Stimulated activated naive CD8-positive, alpha-beta T cell treated with anti-CD3 and anti-CD28 coated beads, Interleukin-15, amount 100 ng/mL, for 72 hours (primary cell): Measurements from ENCODE around the gene BCAS1.

Source experiments
- ATAC-seq: fragments of 150-1000 bp; cut with Tn5 transposase; 2 replicates; pipeline ENCODE4 v1.10.0; 2021; ENCODE audit warnings: mild to moderate bottlenecking, moderate library complexity
- DNase-seq, 2 donors: peaks; one replicate each; pipeline ENCODE4 v3.0.0; 2021 to 2022
- H3K27ac Mint-ChIP-seq, 2 donors: one replicate each; pipeline ENCODE4 v1.8.0; 2022; ENCODE audit warnings: mild to moderate bottlenecking in 2 of 2, mixed read lengths in 2 of 2, moderate library complexity in 2 of 2
- H3K27me3 Mint-ChIP-seq: one replicate; pipeline ENCODE4 v1.8.0; 2022; ENCODE audit warnings: mixed read lengths
- H3K4me1 Mint-ChIP-seq: one replicate; pipeline ENCODE4 v1.8.0; 2022; ENCODE audit warnings: mild to moderate bottlenecking, mixed read lengths
- H3K4me3 Mint-ChIP-seq, 2 donors: one replicate each; pipeline ENCODE4 v1.8.0; 2022; ENCODE audit warnings: mild to moderate bottlenecking in 2 of 2, mixed read lengths in 2 of 2, moderate library complexity in 1 of 2
- H3K9me3 Mint-ChIP-seq, 2 donors: one replicate each; pipeline ENCODE4 v1.8.0; 2022; ENCODE audit warnings: mixed read lengths in 2 of 2

The BCAS1 gene

DNA sequence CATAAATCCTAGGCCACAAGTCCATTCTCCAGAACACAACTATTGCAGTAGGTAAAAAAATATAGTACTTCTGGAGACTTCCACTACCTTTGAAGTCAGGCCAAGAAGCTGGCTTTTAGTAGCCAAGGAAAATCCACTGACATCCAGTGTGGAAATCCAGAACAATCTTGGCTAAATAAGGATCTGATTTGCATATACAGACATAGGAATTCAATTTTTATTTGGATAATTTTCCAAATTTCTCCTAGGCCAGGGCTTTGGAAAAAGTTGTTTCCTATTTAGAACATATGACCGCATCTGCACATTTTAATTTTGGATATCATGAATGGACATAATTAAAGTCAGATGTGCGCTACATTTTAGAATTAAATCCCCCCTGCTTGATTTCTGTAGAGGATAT, 100.2 kb downstream of the BCAS1 start:
- Mint-ChIP-seq H3K9me3 (peaks cover 5 to 10% of the 10 kb centered on the region in 2 donors), H3K4me1 (no peaks in the 10 kb centered on the region), H3K27me3 (no peaks in the 10 kb centered on the region), H3K4me3 (no peak overlapping the region), H3K27ac (no peak overlapping the region)
- ATAC-seq (no peak), DNase-seq (no peak)

DNA sequence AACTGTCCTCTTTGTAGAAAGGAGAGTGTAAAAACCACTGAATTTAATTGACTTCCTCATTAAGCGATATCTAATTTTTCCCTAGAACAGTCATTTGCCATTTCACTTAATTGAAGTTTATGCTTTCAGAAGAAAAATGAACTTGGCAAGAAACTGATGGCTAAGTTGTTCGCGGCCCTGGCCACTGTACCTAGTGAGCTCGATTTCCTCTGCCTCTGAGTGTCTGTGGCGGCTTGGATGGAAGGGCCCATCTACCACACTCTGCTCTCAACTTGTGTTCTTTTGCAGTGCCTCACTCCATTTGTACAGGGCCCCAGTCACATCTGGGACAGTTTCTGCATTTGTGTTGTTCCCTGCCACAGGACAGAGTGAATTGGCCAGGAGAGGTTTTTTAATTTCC, 102.9 kb downstream of the BCAS1 start:
- ATAC-seq (no peak), DNase-seq (no peak)
- Mint-ChIP-seq H3K4me3 (no peak overlapping the region), H3K9me3 (no peaks in the 10 kb centered on the region), H3K27me3 (no peaks in the 10 kb centered on the region), H3K27ac (no peak overlapping the region), H3K4me1 (no peaks in the 10 kb centered on the region)

DNA sequence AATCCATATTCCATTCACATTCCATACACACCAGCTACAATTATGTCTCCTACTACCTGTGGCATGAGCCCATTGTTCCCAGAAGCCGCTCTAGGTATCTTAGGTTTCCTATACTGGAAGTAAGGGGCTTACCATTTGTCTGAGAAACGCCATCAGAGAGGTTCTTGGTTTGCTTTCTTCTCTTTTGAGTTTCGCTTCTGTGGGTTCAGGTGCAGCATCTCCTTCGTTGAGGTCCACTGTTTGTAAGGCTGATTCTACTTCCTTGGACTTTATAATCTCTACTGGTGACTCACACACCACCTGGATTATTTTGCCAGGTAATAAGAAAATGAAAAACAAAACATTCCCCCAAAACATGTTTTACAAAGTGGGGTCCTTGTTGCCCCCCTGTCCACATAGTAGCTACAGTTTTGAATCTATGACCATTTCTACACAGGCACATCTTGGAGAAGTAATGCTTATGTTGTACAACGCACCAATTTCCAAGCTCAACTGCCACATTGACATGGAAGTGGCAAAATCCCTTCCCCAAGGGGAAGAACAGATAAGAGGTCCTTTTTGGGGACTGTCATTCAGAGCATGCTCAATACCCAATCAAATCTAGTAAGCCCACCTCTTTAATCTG, 103.5 kb downstream of the BCAS1 start:
- no peaks in the 10 kb centered on the region for H3K4me1 Mint-ChIP-seq
- no peak for ATAC-seq

DNA sequence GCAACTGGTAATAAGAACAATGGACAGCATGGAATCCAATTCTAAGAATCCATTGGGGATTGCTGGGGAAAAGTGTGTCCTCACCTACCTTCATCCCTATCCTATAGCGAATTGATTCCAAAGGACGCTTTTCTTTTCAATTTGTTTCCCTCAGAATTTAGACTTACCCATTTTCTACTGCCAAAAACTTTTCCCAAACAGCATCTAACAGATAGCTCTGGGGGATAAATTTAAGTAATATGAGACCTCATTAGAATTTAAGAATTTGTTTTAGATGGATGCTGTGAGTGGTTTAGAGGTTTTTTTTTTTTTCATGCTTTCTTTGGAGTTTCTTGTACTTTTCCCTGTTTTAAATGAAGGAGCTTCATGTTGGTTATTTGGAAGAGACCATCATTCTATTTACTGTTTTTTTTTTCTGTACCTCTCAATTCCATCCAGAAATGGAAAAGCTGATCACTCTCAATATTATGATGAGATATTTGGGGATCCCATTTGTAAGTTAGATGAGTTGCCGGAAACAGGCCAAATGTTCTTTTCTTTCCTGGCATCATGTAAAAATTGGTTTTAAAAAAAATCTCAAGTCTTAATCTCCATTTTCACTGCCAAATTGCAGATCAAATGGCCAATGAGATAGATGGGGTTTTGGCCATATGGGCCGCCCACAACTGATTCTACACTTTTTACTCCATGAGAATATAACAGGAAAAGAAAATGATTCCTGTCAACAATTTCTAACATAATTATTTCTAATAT, 105.7 kb downstream of the BCAS1 start:
- Mint-ChIP-seq H3K9me3 (no peaks in the 10 kb centered on the region), H3K4me3 (no peak overlapping the region), H3K4me1 (no peaks in the 10 kb centered on the region), H3K27ac (no peak overlapping the region), H3K27me3 (no peaks in the 10 kb centered on the region)
- DNase-seq: no peak
- no peak for ATAC-seq

More for the DNA sequence above, 103.5 kb downstream of the BCAS1 start:
- no peak overlapping the region for H3K27ac Mint-ChIP-seq
- no peak overlapping the region for H3K4me3 Mint-ChIP-seq
- no peaks in the 10 kb centered on the region for H3K9me3 Mint-ChIP-seq
- DNase-seq: no peak
- no peaks in the 10 kb centered on the region for H3K27me3 Mint-ChIP-seq

DNA sequence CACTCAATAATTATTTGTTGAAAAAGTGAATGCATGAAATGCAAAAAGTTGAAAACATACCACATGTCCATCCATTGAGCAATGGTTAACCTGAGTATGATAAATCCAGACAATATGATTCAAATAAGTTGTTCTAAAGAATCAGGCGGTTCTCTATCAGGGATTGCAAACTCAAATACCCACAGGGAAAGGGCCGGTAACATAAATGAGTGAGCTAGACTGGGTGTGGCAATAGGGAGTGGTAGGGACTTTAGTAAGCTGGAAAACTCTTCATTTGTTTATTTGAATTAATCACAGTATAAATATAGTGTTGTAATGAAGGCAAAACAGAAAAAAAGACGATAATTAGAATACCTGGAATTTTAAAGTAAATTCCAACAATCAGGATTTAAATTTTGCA, 106.3 kb downstream of the BCAS1 start:
- H3K27me3 Mint-ChIP-seq: no peaks in the 10 kb centered on the region
- no peak for ATAC-seq
- no peaks in the 10 kb centered on the region for H3K9me3 Mint-ChIP-seq
- no peaks in the 10 kb centered on the region for H3K4me1 Mint-ChIP-seq
- no peak overlapping the region for H3K4me3 Mint-ChIP-seq
- H3K27ac Mint-ChIP-seq: no peak overlapping the region
- no peak for DNase-seq

DNA sequence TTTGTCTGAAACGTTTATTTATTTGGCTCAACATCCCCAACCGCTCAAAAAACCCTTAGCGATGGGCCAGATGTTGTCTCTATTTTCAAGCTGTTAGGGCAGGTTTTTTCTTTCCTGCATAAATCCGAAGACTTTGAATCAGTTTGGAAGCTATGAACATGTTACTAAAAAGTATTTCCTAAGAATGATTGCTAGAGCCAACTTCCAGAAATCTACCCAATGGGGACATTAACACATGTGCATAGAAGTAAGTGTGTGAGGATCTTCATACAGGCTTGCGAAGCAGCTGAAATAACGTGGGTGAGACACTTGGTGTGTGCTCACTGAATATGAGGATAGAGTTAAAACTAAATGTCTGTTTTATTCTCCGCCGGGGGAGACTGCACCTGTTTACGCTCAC, 106.8 kb downstream of the BCAS1 start:
- Mint-ChIP-seq H3K27ac (no peak overlapping the region), H3K4me3 (no peak overlapping the region), H3K9me3 (no peaks in the 10 kb centered on the region), H3K4me1 (no peaks in the 10 kb centered on the region), H3K27me3 (no peaks in the 10 kb centered on the region)
- ATAC-seq (no peak), DNase-seq (no peak)

DNA sequence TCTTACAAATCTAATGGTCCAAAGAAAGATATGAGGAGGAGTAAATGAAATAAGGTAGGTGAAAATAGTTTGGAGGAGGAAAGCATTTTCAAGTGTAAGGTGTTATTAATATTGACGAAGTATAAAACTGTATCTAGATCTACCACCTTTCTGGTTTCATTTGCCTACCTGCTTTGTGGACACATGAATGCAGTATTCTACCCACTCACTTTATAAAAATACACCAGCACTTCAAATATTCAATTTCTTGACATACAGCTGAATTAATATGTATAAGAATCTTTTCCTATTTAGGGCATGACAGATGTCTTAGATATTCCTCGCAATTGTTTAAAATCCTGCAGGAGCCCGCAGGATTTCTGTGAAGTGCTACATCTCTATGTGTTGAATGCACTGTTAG, 108.0 kb downstream of the BCAS1 start:
- ATAC-seq: no peak
- Mint-ChIP-seq H3K4me3 (no peak overlapping the region), H3K27ac (no peak overlapping the region), H3K4me1 (no peaks in the 10 kb centered on the region), H3K27me3 (no peaks in the 10 kb centered on the region), H3K9me3 (no peaks in the 10 kb centered on the region)
- no peak for DNase-seq

DNA sequence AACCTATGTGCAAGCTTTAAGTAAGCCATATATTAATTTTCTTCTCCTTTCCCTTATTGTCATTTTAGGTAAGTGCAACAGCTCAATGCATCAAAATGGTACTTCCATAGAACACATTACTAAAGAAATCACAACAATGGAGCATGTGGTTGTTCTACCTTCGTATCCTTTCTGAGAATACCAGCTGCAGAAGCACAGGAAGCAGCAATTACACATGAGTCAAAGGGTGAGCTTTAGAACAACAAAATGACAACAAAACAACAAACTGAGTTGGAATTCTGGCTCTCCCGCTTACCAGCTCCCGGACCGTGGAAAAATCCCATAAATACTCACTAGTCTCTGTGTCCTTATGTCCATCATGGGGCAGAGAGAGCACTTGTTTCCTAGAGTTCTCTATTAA, 108.9 kb downstream of the BCAS1 start:
- DNase-seq: no peak
- H3K9me3 Mint-ChIP-seq: no peaks in the 10 kb centered on the region
- no peak overlapping the region for H3K27ac Mint-ChIP-seq
- no peak for ATAC-seq
- no peak overlapping the region for H3K4me3 Mint-ChIP-seq
- H3K27me3 Mint-ChIP-seq: no peaks in the 10 kb centered on the region
- no peaks in the 10 kb centered on the region for H3K4me1 Mint-ChIP-seq

DNA sequence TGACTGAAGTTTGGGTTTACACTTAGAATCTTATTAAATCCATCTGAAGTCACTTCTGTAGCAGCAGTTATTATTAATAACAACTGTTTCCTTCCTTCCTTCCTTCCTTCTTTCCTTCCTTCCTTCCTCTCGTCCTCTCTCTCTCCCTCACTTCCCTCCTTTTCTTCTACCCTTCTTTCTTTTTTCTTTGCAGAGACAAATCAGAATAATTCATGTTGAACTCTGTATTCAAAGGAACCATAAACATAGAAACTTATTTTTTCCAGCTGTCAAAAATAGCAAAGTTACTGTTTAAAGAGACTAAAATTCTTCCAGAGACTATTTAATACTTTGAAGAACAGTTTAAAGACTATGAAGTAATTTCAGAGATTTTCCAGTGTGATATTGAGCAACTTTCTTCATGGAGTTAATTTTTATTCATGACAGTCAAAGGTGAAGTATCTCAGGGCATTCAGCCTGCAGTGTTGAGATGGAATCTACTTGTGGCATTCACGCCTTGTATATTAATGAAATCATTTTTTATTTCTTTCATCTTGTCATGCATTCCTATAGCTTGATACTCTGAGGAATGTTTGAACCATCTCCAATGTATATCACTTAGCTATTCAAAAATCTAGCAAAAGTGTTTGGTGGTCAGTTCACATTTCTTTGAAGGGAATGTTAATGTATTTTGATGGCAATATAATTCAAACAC, 109.7 kb downstream of the BCAS1 start:
- no peak for DNase-seq
- no peak overlapping the region for H3K4me3 Mint-ChIP-seq
- H3K27me3 Mint-ChIP-seq: no peaks in the 10 kb centered on the region
- ATAC-seq: no peak
- H3K27ac Mint-ChIP-seq: no peak overlapping the region
- no peaks in the 10 kb centered on the region for H3K4me1 Mint-ChIP-seq
- no peaks in the 10 kb centered on the region for H3K9me3 Mint-ChIP-seq

DNA sequence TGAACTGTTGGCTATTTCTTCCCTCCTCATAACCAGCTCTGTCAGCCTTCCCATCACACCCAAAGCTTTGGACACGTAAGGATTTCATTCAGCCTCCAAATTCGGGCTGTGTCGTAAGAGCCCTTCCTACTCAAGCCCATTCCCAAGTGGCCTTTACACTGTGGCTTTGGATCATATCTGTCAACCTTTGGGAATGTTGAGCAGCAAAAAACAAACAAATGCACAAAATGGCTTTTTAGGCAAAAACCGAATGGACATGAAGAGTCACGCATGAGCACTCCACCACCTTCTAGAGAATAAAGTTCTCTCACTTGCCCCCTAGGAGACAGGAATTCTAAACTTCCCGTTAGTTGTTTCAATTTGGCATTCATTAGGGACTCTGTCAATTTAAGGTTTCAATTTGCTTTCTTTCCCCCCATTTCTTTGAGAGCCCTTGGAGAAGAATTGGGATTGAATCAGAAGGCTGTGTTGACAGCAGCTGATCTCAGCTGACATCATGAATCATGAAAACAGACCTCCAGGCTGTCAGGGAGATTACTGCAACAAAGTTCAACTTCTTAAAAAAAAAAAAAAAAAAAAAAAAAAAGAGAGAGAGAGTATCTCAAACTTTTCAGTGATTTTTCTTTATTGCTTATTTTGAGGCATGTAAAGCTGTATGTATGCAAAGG, 110.3 kb downstream of the BCAS1 start:
- H3K4me3 Mint-ChIP-seq: no peak overlapping the region
- no peak overlapping the region for H3K27ac Mint-ChIP-seq
- no peak for DNase-seq
- H3K27me3 Mint-ChIP-seq: no peaks in the 10 kb centered on the region
- no peak for ATAC-seq
- peaks cover 5% of the 10 kb centered on the region for H3K4me1 Mint-ChIP-seq
- peaks cover 0 to 3% of the 10 kb centered on the region in 2 donors for H3K9me3 Mint-ChIP-seq

DNA sequence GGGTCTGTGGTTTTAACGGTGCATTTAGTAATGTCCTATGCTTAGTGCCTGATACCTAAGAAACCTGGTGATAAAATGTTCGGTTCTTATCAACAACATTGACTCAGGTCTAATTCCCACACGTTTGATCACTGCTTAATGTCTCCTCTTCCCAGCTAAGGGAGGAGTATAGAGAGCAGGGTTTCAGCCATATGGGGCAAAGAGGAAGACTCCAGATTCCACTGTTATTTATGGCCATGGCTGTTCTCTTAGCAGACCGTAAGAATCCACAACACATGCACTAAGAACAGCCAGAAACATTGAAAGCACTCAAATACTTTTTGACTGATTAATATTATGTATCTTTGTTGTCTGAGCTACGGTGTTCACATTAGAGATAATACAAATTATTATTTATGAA, 112.1 kb downstream of the BCAS1 start:
- Mint-ChIP-seq H3K9me3 (peaks cover 0 to 3% of the 10 kb centered on the region in 2 donors), H3K4me3 (no peak overlapping the region), H3K4me1 (peaks cover 6% of the 10 kb centered on the region), H3K27ac (no peak overlapping the region), H3K27me3 (no peaks in the 10 kb centered on the region)
- DNase-seq (no peak), ATAC-seq (no peak)

DNA sequence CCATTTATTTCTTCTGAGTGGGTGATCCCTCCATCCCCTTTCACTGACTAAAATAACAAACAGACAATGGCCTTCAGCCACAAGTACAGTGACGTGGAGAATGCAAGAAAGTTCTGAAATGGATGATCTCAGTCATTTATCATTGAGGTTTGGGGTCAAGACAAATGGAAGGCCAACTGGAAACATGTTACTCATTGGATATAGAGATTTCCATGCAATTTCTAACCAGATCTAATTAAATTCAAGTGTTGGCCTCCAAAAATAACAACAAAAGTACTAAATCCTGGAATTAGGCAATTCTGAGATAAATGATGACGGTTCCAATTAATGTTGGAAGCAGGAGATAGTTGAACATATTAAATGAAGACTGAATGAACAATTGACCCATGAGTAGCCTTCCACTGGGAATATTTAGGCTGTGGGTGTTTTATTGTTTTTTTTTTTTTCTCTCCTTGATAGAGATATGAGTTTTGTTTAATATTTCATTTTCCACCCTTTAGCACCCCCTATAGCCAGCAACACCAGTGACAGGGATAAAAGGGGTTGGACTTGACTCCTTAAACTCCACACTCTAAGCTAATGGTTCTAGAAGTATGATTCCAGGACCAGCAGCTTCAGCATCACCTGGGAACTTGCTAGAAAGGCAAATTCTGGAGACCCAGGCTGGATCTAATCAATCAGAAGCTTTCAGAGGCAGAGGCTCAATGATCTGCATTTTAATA, 112.8 kb downstream of the BCAS1 start:
- H3K4me3 Mint-ChIP-seq: no peak overlapping the region
- no peak for ATAC-seq
- peaks cover 0 to 3% of the 10 kb centered on the region in 2 donors for H3K9me3 Mint-ChIP-seq
- no peak overlapping the region for H3K27ac Mint-ChIP-seq
- no peaks in the 10 kb centered on the region for H3K27me3 Mint-ChIP-seq
- no peak for DNase-seq
- peaks cover 6% of the 10 kb centered on the region for H3K4me1 Mint-ChIP-seq

DNA sequence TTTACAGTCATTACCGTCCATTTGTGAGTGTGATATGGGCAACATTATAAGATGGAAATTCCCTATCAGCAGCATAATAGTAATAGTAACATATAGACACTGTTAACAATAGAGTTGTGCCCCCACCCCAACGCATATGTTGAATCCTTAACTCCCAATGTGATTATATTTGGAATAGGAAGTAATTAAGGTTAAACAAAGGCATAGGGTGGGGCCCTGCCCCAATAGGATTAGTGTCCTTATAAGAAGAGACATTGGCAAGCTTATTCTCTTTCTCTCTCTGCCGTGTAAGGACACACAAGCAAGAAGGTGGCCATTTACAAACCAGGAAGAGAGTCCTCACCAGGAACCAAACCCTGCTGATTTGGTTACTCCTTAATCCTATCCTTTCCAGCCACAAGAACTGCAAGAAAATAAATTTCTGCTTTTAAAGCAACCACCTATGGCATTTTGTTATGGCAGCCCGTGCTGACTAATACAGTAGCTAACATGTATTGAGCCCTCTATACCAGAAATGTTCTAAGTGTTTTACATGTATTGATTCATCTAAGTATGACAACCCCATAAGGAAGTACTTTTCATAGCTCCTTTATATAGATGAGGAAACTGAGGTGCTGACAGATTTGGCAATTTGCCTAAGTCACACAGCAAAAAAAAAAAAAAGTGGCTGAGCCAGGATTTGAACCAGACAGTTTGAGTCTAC, 114.2 kb downstream of the BCAS1 start:
- peaks cover 6% of the 10 kb centered on the region for H3K4me1 Mint-ChIP-seq
- no peaks in the 10 kb centered on the region for H3K27me3 Mint-ChIP-seq
- no peak for DNase-seq
- H3K27ac Mint-ChIP-seq: no peak overlapping the region
- no peak for ATAC-seq
- H3K9me3 Mint-ChIP-seq: peaks cover 3 to 11% of the 10 kb centered on the region in 2 donors
- no peak overlapping the region for H3K4me3 Mint-ChIP-seq

DNA sequence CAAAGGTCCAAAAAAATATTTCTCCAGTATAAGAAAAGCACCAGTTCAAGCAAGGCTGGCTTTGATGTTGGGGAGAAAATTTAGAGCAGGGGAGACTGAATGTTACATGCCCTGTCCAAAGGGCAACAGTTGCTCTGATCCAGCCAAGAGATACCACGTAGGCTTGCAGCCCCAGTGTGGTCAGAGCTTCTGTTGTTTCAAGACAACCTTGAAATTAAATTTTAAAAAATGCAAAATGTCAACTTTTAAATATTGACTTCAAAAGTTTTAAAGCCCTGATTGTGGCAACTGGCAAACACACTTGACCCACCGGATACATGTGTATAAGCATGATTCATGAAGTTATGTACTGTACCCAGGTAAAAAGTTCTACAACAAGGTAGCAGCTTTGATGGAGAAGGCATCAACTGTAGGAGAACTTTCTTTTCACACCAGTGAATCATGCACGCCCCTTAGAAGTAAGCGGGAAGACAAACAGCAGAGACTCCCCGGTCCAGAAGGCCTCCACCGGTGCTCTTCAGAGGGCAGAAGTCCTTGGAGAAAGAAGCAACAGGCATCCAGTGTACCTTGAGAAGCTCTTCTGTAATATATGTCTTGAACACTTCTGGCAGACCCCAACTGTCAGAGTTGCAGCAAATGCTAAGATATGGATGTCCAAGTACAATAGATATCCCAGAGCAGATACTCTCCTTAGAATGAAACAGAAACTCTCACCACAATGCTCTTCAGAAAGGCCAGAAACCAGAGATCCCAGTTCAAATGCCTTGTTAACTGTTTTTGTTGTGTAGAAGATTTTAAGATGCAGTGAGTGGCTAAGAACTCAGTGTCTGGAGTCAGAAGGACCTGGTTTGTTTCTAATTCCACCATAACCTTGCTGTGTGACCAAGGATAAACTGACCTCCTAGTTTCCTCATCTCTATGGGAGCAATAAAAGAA, 115.4 kb downstream of the BCAS1 start:
- no peak overlapping the region for H3K4me3 Mint-ChIP-seq
- ATAC-seq (no peak), DNase-seq (no peak)
- H3K9me3 Mint-ChIP-seq: peaks cover 3 to 11% of the 10 kb centered on the region in 2 donors
- no peaks in the 10 kb centered on the region for H3K27me3 Mint-ChIP-seq
- H3K27ac Mint-ChIP-seq: no peak overlapping the region
- peaks cover 12% of the 10 kb centered on the region for H3K4me1 Mint-ChIP-seq
